ENCODE measurements around the gene KLHDC7B. TPM values are rescaled to one million over a fixed set of nuclear protein-coding genes. Genes with fewer than 3 reads are reported as not detected.

KLHDC7B gene
- total RNA-seq, 1 experiment from 2014 or later, result 1.6 TPM

DNA sequence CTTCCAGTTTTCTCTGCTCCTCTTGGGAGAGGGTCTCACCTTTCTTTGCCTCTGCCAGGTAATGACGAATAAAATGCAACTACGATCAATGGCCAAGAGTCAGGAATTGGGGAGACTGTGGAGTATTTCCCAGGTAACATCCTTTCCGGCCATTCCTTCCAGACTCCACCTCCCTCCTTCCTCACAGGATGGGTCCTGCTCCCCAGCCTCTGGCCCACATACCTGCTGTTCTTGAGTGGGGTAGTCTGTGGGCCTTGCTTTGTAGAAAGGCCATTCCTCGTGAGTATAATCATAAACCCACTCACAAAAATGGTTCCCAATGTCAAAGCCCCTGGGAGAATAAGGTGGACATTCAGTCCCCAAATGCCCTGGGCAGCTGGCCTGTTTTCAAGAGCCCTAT, 34.1 kb downstream of the KLHDC7B start:
- Histone ChIP-seq H3K4me1 (ENCODE audit: insufficient read depth, low read length, poor library complexity, severe bottlenecking) (no peaks in the 10 kb centered on the region), H3K9me3 (ENCODE audit: low read depth, low read length, poor library complexity, severe bottlenecking) (no peaks in the 10 kb centered on the region), H3K4me3 (ENCODE audit: low read depth, low read length, poor library complexity, severe bottlenecking) (no peak overlapping the region), H3K27me3 (replicated peaks; ENCODE audit: insufficient read depth, low read depth, low read length, poor library complexity) (no peaks in the 10 kb centered on the region), H3K36me3 (ENCODE audit: insufficient read depth, low read length, poor library complexity, severe bottlenecking) (no peaks in the 10 kb centered on the region), H3K27ac (ENCODE audit: low read depth, low read length, poor library complexity, severe bottlenecking) (no peak overlapping the region)
- intact Hi-C loops (cut with micrococcal nuclease; ENCODE audit: unreplicated experiment), result no loop called here
- no TSS peak for BruUV-seq (replicated peaks)
- ChIA-PET POLR2A (ENCODE audit: low non-redundant PET) (no interaction called here), CTCF (no interaction called here)
- no peak for TF ChIP-seq EZH2 (IDR thresholded peaks at IDR 0.05; ENCODE audit: borderline replicate concordance, low read depth, low read length, poor library complexity, severe bottlenecking)
- TF ChIP-seq, protein P1, sequence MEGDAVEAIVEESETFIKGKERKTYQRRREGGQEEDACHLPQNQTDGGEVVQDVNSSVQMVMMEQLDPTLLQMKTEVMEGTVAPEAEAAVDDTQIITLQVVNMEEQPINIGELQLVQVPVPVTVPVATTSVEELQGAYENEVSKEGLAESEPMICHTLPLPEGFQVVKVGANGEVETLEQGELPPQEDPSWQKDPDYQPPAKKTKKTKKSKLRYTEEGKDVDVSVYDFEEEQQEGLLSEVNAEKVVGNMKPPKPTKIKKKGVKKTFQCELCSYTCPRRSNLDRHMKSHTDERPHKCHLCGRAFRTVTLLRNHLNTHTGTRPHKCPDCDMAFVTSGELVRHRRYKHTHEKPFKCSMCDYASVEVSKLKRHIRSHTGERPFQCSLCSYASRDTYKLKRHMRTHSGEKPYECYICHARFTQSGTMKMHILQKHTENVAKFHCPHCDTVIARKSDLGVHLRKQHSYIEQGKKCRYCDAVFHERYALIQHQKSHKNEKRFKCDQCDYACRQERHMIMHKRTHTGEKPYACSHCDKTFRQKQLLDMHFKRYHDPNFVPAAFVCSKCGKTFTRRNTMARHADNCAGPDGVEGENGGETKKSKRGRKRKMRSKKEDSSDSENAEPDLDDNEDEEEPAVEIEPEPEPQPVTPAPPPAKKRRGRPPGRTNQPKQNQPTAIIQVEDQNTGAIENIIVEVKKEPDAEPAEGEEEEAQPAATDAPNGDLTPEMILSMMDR (conservative IDR thresholded peaks at IDR 0.05; ENCODE audit: low read depth, low read length), result no peak
- DNase-seq (ENCODE audit: low spot score), result no peak

DNA sequence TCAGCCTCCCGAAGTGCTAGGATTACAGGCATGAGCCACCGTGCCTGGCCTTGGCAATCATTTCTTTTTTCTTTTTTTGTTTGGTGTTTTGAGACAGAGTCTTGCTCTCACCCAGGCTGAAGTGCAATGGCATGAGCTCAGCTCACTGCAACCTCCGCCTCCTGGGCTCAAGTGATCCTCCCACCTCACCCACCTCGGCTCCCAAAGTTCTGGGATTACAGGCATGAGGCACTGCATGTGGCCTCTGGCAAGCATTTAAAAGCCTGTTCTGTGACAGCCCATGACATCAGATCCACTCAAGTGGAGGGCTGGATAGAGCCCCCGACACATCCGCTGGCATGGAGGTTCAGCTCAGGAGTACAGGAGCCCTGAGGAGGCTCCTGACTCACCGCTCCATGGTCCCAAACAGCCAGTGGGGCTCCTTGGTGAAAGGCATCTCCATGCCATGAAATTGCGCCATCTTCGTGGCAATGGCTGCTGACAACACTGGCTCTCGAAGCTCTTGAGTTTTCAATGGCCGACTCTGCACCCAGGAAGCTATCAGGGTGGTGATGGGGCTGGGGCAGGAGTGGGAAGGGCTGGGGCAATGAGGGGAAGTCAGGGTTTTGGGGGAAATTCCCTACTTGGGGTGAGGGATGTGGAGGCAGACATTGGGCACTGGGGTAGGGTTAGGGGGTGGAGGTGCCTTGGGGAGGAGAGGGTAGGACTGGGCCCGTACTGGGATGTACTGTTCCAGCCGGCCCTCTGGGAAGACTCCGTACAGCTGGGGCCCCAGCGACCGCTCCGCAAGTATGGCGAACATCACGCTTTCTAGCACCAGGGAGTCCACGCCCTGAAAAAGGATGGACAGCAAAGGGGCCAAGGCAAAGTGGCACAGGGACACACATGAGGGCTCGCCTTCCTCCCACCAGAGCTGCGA, 35.6 kb downstream of the KLHDC7B start:
- ChIA-PET POLR2A (ENCODE audit: low non-redundant PET) (interaction anchor here (0.7 kb wide), 1 partner anchor 239 kb away, joined by 6 read pairs; no protein-coding TSS in a partner anchor), CTCF (no interaction called here)
- no peak for TF ChIP-seq EZH2 (IDR thresholded peaks at IDR 0.05; ENCODE audit: borderline replicate concordance, low read depth, low read length, poor library complexity, severe bottlenecking)
- TF ChIP-seq, protein P1 (conservative IDR thresholded peaks at IDR 0.05; ENCODE audit: low read depth, low read length), result no peak
- no TSS peak for BruUV-seq (replicated peaks)
- DNase-seq (ENCODE audit: low spot score), result no peak
- Histone ChIP-seq H3K27me3 (replicated peaks; ENCODE audit: insufficient read depth, low read depth, low read length, poor library complexity) (no peaks in the 10 kb centered on the region), H3K4me3 (ENCODE audit: low read depth, low read length, poor library complexity, severe bottlenecking) (peak overlapping the region; percentile 74), H3K27ac (ENCODE audit: low read depth, low read length, poor library complexity, severe bottlenecking) (no peak overlapping the region), H3K9me3 (ENCODE audit: low read depth, low read length, poor library complexity, severe bottlenecking) (no peaks in the 10 kb centered on the region), H3K36me3 (ENCODE audit: insufficient read depth, low read length, poor library complexity, severe bottlenecking) (no peaks in the 10 kb centered on the region), H3K4me1 (ENCODE audit: insufficient read depth, low read length, poor library complexity, severe bottlenecking) (no peaks in the 10 kb centered on the region)
- intact Hi-C loops (cut with micrococcal nuclease; ENCODE audit: unreplicated experiment), result no loop called here

DNA sequence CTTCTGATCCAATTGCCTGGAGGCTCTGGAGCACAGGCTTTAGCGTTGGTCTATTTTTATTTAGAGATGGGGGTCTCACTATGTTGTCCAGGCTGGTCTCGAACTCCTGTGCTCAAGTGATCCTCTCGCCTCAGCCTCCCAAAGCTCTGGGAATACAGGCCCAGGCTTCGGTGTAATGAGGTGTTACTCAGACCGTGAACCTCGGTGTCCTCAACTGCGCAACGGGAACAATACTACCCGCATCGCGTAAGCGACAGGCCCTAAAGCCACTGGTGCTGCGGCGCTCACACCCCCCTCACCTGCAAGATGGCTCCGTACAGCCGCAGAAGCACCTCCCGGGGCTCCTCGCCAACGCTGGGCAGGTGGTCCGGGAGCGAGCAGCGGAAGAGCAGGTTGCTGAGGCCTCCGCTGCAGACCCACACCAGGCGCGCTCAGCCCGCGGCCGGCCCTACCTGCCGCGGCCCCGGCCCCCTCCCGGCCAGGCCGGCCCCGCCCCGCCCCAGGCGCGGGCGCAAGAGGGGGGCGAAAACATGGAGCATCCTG, 36.3 kb downstream of the KLHDC7B start:
- Histone ChIP-seq H3K4me1 (ENCODE audit: insufficient read depth, low read length, poor library complexity, severe bottlenecking) (no peaks in the 10 kb centered on the region), H3K4me3 (ENCODE audit: low read depth, low read length, poor library complexity, severe bottlenecking) (peak overlapping the region; percentile 74), H3K36me3 (ENCODE audit: insufficient read depth, low read length, poor library complexity, severe bottlenecking) (no peaks in the 10 kb centered on the region), H3K9me3 (ENCODE audit: low read depth, low read length, poor library complexity, severe bottlenecking) (no peaks in the 10 kb centered on the region), H3K27me3 (replicated peaks; ENCODE audit: insufficient read depth, low read depth, low read length, poor library complexity) (no peaks in the 10 kb centered on the region), H3K27ac (ENCODE audit: low read depth, low read length, poor library complexity, severe bottlenecking) (peak overlapping the region; percentile 92)
- TF ChIP-seq, protein P1 (conservative IDR thresholded peaks at IDR 0.05; ENCODE audit: low read depth, low read length), result no peak
- TF ChIP-seq EZH2 (IDR thresholded peaks at IDR 0.05; ENCODE audit: borderline replicate concordance, low read depth, low read length, poor library complexity, severe bottlenecking), result no peak
- CTCF ChIA-PET, result no interaction called here
- no peak for DNase-seq (ENCODE audit: low spot score)
- TSS peak; percentile 55 for BruUV-seq (replicated peaks)
- intact Hi-C loops (cut with micrococcal nuclease; ENCODE audit: unreplicated experiment), result no loop called here
- POLR2A ChIA-PET (ENCODE audit: low non-redundant PET), result no interaction called here

All from A673 (cell line).